ENCODE measurements around the gene KRTAP10-4.
"Not testable (repeated sequence)": the region's sequence is repeated elsewhere in the genome, so short reads cannot be mapped to it uniquely, and the experiment has no call there.

The KRTAP10-4 gene

DNA sequence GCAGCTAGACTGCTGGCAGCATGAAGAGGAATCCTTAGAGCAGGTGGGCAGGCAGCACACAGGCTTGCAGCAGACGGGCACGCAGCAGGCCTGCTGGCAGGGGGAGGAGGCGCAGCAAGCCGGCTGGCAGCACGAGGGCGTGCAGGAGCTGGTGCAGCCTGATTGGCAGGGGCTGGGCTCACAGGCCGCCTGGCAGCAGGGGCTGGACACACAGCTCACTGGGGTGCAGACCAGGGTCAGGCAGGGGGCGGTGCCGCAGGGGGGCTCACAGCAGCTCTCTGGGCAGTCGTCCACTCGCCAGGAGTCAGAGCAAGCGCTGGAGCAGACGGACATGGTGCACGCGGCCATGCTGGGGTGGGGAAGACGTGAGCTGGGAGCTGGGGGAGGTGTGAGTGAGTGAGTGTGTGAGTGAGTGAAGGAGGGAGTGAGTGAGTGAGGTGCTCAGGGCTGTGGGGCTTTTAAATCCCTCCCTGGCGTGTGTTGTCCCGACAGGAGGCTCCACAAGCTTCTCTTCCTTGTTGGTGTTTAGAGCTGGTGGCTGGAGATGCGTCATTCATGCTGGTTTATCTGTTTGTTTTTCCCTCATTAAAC lies 6.8 kb downstream of the KRTAP10-4 start, which contains the start of gene KRTAP10-5:
KRTAP10-5 (minus strand) TSS at position 374 of the 591 bp plus-strand sequence; CDS start at position 348, 26 bp downstream.
- DNase-seq: peak; percentile 66

DNA sequence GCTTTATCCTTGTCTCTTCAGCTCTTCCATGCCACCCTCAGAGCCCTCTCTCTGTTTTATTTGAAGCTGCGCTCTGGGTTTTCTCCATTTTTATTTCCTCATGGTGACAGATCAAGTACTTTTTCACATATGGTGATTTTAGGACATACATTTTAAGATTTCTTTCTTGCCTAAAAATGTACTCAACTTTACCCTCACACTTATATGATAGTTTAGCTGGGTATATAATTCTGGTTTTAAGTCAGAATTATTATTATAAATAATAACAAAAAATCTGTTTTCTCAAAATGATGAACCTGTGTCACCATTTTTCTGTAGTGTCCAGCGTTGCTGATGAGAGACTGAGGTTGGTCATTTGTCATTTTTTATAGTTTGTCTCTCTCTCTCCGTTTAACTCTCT lies 7.6 kb downstream of the KRTAP10-4 start:
- DNase-seq: no peak

DNA sequence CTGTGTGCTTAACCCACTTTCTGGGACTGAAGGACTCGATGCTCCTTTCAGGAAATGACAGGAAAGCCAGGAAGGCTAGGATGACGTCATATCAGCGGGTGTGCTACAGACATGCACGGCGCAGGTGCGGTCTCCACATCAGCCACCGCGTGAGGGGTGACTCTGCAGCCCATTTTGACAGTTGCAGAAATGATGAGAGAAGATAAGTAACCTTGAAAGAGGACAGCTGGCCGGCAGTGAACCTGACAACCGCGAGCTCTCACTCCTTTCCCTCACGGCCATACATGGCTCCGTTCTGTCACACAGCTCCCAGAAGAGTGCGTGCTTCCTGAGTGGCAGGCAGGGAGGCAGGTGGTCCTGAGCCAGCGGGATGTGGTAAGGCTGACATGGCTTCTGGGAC lies 8.5 kb downstream of the KRTAP10-4 start:
- no peak for DNase-seq

DNA sequence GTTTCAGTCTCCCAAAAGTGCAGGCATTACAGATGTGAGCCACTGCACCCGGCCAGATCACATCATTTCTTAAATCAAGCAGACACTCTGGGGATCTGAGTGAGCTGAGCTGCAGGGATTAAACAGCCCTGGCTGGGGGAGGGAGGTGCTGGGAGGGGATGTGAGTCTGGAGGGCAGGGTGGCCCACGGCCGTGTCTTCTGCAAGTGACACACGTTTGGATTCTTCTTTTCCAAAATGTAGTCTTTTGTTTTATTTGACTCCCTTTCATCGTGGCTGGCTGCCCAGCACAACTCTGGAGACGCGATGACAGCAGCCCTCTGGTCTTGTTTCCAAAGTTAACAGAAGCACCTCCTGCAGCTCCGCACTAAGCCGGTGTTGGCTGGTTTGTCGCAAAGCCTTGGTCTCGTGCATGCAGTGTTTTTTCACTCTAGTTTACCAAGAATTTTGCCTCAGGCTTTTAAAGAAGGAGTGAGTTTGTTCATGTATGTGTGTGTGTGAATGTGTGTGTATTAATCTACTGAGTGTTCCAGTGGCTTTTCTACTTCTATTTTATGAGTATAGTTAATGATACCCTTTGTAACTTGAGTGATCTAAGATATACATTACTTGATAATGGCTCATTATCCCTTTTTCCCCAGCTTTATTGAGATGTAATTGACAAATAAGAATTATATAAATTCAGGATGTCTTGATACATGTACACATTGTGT lies 9.7 kb downstream of the KRTAP10-4 start:
- no peak for DNase-seq

DNA sequence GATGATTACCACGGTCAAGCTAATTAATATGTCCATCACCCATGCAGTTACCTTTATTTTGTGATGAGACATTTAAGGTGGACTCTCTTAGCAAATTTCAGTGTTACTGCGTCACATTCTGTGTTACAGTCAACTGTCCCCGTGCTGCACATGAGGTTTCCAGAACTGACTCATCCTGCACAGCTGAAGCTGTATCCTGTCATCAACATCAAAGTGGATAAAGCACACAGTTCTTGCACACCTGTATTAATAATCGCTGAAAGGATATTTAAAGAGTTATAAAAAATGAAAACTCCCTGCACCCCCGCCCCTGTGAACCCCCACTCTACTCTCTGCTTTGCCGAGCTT lies 10.2 kb downstream of the KRTAP10-4 start:
- no peak for DNase-seq

DNA sequence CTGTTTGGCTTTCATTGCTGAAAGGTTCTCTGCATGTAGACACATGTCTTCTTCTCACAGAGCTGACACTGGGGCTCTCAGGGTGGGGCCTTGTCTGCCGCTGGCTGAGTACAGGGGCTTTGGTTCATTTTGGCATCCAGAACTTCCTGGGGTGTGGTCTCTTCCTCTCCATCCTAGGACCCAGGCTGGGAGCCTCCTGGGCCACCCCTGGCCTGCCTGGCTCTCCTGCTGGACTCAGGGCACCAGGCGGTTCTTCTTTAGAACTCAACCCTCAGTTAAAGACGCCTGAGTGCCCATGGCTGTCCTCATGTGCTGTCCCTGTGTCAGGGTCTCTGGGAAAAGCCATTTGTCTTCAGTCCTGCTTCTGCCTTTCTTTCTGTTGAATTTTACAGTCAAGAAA lies 12.4 kb downstream of the KRTAP10-4 start:
- no peak for DNase-seq

DNA sequence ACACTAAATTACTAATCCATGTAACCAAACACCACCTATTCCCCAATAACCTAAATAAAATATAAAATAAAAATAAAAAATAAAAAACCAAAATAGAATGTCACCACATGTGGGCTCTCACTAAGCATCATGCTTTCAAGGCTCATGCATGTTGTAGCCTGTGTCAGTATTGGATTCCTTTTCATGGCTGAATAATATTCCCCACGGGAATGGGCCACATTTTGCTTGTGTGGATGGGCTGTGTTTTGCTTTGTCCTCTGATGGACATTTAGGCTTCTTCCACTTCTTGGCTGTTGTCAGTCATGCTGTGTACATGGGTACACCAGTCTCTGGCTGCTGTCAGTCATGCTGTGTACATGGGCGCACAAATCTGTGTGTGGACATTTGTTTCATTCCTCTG lies 15.6 kb downstream of the KRTAP10-4 start:
- DNase-seq: no peak

DNA sequence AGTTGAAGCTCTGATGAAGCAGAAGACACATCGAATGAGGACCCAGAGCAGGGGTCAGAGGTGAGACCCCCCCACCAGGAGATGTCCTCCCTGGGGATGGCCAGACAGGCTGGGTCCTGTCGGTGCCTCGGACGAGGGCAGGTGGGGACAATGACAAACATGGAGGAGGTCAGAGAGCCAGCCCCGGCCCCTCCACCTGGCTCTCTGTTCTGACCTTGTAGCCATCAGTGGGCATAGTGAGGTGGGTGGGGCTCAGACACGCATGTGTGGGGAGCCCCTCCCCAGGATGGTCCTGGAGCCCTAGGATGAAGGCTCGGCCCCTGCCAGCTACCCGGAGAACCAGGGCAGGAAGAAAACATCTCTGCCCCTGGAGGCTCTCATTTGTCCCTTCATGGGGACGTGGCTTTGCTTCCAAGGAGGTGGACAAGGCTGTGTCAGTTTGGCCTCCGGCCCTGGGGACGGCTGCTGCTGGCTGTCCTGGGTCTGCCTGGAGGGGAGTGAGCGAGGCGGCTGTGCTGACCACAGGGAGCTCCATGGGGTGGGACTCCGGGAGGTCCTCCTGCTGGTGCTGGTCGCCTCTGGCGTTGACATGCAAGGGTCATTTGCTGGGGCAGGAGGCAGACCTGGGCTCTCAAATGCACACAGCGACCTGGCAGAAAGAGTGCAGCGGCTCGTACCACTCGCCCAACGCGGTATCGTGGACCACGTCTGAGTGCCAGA lies 16.2 kb downstream of the KRTAP10-4 start:
- no peak for DNase-seq

DNA sequence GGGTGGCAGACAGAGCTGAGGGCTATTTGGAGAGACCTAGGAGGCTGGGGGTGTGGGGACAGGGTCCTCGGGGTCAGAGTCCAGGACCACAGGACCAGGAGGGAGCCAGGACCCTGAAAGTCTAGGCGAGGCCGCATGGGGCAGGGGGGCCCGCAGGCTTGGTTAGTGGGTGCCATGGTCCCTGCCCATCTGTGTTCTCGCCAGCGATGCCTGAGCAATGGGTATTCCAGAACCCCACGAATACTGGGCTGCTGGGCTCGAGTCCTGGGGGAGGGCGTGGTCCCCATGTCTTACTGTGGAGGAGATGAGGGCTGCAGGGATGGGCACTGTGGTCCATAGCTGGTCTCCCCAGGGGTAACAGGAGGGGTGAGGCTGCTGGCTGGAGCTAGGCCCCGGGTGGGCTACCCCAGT lies 16.8 kb downstream of the KRTAP10-4 start:
- no peak for DNase-seq

DNA sequence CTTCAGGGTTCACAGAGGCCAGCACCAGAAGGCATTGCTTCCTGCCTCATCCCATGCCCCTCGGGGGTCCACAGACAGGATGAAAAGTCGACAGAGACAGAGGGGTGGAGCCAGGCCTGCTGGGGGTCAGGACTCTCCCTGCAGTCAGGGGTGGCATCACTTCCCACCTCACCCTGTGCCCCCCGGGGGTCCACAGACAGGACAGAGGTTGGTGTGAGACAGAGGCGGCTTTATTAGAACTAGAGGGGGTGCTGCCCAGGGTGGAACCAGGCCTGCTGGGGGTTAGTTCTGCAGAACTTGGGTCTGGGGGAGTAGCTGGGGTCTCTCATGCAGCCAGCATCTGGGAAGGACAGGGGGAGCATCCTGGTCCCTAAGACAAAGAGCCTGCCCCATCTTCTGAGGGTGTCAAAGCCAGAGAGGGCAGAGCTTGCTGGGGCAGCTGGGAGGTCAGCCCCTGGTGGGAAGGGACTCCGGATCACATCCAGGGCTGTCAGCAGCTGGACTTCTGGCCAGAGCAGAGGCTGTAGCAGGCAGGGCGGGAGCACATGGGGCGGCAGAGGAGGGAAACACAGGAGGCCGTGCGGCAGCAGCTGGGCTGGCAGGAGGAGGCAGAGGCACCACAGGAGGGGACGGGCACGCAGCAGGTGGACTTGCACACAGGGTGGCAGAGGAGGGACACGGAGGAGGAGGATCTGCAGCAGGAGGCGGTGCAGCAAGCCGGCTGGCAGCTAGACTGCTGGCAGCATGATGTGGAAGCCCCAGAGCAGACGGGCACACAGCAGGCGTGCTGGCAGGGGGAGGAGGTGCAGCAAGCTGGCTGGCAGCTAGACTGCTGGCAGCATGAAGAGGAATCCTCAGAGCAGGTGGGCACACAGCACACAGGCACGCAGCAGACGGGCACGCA lies 17.6 kb downstream of the KRTAP10-4 start:
- not testable (repeated sequence) for DNase-seq

DNA sequence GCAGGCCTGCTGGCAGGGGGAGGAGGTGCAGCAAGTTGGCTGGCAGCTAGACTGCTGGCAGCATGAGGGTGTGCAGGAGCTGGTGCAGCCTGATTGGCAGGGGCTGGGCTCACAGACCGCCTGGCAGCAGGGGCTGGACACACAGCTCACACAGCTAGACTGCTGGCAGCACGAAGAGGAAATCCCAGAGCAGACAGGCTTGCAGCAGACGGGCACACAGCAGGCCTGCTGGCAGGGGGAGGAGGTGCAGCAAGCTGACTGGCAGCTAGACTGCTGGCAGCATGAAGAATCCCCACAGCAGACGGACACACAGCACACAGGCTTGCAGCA lies 18.2 kb downstream of the KRTAP10-4 start:
- DNase-seq: not testable (repeated sequence)

DNA sequence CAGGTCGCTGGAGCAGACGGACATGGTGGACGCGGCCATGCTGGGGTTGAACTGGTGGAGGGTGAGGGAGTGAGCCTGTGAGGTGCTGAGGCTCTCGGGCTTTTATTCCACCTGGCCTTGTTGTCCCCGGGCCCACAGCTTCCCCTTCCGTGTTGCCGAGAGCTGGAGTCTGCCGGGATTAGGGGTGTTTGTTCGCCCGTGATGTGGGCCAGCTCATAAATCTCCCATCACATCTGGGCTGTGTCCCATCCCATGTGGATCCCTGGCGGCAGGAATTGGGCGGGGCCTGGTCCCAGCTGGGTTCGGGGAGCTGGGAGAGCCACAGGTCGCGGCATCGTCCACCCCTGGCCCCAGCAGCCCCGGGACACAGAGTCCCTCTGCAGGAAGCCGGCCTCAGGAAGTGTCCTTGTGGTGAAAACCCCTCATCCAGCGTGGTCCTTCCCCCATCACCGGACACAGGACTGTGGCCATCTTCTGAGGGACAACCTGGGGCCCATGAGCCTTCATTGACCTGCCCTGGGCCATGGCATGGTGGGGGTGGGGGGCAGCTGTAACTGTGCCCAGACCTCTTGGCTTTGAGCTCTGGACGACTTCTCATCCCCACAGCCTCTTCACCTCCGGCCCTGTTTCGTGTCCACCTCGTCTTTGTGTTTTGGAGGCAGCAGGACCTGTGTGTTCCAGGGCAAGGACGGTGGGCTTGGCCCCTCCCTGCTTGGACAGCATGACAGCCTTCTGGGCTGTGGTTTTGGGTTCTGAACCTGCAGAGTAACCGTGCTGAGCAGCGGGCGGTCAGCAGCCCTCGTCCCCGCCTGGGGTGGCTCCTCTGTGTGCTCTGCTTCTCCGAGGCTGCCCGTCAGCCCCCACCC lies 19.1 kb downstream of the KRTAP10-4 start, which contains the start of gene KRTAP10-6:
KRTAP10-6 (minus strand) TSS at position 60 of the 866 bp plus-strand sequence; CDS start at position 39, 21 bp downstream.
- DNase-seq: no peak

DNA sequence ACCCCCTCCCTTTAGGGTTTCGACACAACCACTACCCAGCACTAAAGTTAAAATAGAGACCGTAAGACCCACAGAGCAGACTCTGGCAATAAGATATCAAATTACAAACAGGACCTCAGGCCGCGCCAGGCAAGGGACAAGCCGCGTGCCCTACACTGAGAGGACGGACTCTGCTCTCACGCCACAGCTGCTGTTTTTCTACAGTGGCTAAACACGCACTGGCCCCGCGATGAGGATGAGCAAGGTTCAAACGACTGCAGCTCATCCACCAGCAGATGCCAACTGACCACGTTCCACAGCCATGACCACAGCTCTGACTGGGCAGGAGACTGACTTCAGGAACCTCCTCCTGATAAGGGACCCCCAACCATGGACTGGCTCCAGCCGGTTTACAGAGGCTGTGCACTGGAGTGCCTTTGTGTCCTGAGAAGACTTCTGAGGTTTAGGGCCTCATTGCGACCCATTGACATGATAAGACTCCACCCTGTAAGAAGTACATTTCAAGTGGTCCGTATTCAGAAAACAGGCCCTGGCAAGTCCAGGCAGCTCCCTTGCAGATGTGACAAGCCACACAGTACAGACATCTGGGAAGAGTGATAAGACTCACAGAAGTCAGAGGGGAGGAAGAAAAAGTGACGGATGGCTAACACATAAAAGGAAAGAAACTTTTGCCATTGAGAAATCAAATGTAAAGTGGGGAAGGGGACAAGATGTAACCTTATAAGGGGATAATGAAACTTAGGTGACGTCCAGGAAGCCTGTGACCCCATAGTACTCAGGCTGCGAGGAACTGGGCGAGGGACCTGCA lies 20.3 kb downstream of the KRTAP10-4 start:
- DNase-seq: no peak

DNA sequence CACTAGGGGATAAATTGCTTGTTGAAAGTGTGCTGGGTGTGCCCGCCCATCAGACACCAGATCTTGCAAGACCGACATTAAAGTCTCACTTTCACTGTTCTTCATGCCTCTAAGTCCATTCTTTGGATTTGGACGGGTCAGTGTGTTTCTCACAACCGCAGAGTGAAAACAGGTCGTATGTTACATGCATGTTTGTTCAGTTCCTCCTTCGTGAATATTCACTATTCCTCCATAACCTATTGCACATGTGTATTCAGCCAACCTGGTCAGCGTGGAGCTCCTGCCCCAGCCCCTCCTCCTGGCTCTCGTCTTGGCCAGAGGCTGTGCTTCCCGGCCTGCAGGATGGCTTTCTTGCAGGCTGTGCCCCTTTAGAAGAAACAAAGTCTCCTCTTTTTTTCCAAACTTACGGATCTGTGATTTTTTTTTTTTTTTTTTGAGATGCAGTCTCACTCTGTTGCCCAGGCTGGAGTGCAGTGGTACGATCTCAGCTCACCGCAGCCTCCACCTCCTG lies 20.9 kb downstream of the KRTAP10-4 start:
- no peak for DNase-seq

DNA sequence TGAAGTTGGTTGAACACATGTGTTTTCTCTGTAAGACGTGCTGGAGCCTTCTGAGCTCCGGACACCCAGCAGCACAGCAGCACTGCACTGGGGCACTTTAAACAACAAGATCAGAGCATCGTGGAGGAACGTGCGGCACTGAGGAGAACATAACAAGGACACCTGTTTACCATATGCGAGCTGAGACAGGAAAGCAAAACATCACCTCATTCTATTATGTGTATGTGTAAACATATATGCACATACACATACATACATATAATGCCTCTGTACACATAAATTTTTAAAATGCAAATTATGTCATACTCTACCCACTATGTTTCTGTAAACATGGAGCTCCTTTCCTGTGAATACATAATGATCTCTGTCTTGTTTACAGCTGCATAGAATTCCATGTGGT lies 22.0 kb downstream of the KRTAP10-4 start:
- DNase-seq: no peak

DNA sequence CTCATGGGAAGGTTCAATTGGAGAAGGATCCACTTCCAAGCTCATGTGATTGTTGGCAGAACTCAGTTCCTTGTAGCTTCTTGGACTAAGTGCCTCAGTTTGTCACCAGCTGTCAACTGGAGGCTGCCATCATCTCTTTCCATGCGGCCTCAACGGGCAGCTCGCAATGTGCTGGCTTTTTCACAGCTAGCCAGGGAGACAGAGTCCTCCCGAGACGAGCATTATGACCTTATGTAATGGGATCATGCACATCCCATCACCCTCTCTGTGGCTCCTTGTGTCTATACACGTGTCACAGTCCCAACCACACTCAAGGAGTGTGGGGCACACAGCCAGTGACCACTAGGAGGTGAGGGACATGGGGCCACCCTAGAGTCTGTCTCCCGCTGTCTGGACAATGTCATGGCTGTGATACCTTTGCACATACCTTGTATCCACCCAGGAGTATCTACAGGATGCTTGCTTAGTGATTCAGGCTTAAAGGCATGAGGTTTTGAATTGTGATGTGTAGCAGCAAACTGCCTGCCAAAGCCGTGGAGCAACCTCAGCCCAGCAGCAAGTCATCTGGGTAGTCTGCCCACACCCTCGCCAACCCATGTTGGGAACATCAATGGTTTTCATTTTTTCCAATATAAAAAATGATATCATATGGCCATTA lies 22.7 kb downstream of the KRTAP10-4 start:
- DNase-seq: no peak

DNA sequence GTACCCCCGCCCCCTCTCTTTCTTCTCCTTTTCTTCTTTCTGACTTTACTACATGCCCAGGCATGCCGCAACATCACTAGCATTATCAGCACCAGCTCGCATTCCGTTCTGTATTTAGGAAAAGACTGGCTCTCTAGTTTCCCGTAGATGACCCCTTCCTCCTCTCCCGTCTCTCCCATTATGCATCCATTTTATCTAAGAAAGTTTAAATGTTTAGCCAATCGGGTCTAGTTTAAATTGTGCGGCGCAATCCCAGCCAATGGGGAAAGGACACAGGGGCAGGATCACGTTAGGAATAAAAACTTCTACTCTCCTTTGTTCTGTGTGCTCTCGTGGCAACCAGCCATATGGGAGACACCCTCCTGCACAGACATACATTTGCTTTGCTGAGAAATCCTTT lies 24.5 kb downstream of the KRTAP10-4 start:
- DNase-seq: no peak

DNA sequence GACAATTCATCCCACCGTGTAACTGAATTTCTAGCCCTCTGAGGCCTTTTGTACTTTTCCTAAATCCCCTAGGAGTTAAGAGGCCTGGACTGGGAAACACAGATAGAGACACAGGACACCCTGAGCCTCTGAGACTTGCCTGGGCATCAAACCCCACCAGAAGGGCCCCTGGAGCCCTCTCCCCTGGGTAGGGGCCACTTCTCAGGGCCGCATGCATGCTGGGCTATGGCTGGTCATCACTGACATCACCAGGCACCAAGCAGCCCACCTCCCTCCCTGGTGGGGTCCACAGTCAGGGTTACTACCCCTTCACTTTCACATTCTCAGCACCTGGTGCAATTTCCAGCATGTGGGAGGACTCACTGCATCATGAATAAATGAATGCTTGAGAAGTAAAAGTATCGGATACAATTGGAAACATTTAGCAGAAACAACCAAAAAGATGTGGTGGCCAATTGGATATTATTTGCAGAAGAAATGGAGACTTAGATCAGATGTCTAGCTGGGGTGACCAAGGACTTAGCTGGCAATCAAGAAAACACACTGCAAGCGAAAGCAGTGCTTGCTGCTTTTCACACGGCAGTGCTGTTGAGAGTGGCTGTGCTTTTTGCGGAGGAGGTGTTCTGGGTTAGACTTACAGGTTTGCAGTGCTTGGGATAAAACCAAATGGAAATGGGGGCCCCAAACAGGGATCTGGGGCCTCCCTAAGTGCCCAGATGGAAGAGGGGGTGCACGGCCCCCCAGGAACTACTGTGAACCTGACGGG lies 25.9 kb downstream of the KRTAP10-4 start:
- DNase-seq: no peak
